GM19372 (cell line): ENCODE measurements around the gene TMEM98.
"Not testable (repeated sequence)": the region's sequence is repeated elsewhere in the genome, so short reads cannot be mapped to it uniquely, and the experiment has no call there.

Experiments
- ATAC-seq: cut with Tn5 transposase; IDR thresholded peaks from one replicate; pipeline ENCODE4 v1.9.1; 2021; ENCODE audit warnings: mild to moderate bottlenecking, low read depth, moderate library complexity; ENCODE audit not compliant: unreplicated experiment

Gene TMEM98

DNA sequence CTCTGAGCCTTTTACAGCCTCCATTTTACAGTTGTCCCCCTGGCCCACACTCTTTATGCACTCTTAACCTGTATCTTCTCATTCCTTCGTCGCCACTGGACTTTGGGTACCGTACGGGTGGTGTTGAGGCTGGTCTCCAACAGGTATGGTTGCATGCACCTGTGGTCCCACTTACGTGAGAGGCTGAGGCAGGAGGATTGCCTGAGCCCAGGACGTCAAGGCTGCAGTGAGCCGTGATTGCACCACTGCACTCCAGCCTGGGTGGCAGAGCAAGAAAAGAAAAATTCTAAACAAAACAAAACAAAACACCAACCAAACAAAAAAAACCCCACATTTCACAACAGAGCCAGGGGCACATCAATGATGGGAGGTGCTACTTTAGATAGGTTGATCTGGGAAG lies 14.4 kb upstream of the TMEM98 start:
- ATAC-seq = no peak

DNA sequence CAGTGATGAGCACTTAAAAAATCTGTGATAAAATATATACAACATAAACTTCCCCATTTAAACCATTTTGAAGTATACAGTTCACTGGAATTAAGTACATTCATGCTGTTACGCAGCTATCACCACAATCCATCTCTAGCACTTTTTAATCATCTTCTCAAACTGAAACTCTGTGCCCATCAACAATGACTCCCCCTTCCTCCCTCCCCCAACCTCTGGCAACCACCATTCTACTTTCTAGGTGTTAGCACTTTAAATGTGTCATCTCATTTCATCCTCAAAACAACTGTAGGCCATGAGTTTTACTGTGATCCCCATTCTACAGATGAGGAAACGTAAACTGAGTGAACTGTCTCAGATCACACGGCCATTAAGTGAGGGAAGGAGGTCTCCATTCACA lies 13.8 kb upstream of the TMEM98 start:
- no peak for ATAC-seq

DNA sequence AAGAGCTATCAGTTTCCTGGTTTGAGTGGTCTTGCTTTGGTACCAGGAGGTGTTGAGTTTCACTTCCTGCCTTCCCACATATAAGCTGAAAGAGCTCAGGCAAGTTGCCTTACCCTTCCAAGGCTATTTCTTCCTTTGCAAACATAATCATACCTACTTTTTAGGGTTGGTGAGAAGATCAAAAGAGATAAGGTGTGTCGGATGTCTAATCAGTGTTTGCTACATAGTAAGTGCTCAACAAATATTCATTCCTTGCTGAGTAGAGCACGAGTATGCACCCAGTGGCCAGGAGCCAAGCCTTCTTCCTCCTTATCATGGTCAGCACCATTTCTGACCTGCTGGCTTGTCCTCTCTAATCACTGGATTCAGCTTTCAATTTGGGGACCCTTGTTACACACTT lies 12.7 kb upstream of the TMEM98 start:
- ATAC-seq = no peak

DNA sequence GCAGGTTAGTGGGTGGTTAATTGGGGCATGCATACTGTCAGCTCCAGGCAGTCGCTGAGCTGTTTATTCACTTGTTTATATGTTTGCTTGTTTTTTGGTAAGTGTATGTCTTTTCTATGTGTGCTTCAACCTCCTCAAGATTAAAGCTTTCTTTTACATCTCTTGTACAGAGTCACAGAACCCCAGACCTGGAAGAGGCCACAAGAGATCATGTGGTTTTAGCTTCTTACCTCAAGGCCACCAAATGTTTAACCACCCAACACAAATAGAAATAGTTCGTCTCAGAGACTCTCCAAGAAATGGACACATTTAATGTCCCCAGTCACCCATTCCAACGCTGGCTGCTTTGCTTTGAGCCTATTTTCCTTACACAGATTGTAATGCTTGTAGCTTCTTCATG lies 11.8 kb upstream of the TMEM98 start:
- no peak for ATAC-seq

DNA sequence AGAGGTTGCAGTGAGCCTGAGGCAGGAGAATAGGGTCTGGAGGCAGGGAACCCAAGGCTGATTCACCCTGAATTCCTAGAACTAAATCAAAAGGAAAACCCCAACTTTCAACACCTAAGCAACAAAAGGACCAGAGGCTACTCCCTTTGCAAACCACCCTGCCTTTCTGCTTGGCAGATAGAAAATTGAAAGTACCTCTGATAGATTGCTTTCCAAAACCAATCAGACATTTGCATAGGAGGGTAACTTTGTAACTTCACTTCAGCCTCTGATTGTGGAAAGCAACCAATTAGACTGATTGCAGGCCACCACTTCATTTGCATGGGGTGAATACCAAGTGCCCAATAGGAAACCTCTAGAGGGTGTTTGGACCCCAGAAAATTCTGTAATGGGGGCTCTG lies 10.9 kb upstream of the TMEM98 start:
- no peak for ATAC-seq

DNA sequence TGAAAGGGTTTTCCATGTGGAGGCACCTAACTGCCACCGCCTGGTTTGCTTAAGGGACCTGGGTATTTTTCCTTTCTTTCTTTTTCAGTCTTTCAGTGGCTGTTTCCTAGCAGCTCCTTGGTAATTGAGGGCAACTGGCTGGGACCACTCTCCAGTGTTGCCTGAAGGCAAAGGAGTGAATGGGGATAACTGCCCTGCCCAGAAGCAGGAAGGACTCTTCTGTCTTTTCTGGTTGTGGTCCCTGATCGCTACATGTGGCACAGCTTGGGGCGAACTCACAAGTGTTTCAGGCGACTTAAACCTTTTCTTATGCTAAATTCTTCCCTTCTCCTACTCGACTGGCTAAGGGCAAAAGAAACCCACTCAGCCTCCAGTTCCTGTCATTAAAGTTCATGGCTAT lies 10.1 kb upstream of the TMEM98 start:
- no peak for ATAC-seq

DNA sequence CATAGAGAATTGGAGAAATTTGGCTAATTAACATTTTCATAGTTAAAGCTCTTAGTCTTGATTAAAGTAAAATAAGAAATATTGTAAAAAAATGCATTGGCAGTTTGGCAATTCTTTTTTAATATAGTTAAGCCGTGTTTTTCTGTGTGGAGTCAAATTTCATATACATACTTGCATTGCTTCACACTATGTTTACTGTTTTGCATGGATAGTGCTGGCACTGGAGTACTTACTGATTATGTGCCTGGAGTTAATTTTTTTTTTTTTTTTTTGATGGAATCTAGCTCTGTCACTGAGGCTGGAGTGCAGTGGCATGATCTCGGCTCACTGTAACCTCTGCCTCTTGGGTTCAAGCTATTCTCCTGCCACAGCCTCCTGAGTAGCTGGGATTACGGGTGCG lies 8.1 kb upstream of the TMEM98 start:
- ATAC-seq = not testable (repeated sequence)

DNA sequence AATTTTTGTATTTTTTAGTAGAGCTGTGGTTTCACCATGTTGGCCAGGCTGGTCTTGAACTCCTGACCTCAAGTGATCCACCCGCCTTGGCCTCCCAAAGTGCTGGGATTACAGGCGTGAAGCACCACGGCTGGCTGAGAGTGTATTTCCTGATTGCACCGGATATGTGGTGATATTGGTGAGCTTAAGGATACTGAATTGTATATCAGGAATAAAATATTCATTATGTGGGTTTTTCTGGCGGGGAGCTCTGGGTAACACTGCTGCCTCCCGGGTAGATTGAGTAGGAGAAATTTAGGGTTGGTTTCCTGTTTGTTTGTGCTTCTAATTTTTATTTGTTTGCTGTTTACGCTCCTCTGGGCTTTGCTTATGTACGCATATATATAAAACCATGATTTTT lies 7.7 kb upstream of the TMEM98 start:
- no peak for ATAC-seq

DNA sequence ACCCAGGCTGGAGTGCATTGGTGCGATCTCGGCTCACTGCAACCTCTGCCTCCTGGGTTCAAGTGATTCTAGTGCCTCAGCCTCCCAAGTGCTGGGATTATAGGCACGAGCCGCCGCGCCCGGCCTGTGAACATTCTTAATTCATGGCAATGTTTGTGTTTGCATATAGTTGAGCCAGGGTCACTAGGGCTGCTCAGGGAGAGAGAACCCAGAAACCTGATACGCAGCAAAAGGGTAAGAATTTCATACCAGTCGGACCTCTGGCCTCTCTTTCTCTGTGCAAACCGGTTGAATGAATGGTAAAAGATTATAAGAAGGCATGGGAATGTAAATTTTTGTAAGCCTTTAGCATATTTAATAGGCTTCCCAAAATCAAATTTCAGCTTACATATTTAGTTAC lies 6.9 kb upstream of the TMEM98 start:
- no peak for ATAC-seq

DNA sequence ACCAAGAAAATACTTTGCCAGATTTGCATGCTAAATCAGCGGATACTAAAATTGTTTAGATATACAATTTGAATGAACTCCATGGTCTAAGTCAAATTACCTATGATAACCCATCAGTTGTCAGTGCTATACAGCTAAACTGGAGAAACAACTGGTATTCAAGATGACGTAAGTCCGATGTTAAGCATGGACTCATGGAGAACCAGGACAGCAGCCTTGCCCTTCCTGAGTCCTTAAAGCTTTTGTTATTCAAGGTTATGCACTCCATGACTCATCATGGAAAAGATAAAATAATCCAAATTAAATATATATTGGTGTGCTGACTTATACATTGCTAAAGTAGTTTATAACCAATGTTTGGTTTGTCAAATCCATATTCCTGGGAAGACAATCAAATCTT lies 4.0 kb upstream of the TMEM98 start:
- ATAC-seq = not testable (repeated sequence)

DNA sequence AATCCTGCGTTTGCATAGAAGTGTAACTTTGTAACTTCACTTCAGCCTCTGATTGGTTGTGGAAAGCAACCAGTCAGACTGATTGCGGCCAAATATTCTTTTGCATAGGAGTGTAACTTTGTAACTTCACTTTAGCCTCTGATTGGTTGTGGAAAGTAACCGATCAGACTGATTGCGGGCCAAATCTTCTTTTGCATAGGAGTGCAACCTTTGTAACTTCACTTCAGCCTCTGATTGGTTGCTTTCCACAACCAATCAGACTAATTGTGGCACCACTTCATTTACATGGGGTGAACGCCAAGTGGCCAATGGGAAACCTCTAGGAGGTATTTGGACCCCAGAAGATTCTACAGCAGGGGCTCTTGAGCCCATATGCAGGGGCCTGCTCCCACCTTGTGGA lies 1.8 kb upstream of the TMEM98 start:
- no peak for ATAC-seq

DNA sequence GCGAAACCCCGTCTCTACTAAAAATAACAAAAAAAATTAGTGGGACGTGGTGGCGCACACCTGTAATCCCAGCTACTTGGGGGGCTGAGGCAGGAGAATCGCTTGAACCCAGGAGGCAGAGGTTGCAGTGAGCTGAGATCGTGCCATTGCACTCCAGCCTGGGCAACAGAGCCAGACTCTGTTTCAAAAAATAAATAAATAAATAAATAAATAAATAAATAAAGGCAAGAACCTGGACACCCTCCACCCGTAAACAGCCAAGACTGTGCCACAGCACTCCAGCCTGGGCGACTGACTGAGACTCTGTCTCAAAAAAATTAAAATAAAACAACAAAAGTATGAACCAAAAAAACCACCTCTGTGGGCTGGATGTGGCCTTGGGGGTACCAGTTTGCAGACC lies 1.2 kb upstream of the TMEM98 start:
- not testable (repeated sequence) for ATAC-seq

DNA sequence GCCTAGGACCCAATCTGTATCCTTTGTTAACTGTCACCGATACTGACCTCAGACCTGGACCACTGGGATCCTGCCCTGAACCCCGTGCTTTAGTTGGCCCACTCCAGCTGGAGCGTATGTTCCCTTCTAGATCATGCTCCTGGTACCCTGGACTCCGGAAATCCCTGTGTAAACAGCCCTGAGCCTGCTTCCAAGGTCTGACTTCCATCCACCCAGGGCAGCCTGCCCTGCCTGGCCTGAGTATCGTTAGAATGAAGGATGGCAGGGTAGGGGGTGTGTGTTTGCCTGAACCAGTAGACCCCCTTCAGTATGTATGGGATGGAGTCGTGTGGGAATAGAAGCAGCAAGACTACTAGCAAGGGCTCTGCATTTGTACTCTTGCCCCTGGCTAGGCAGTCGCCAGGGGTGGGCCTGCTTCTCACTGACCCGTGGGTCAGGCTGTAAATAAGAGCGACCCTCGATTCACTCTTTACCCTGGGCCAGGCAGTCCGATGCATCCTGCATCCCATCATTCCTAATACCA lies 691 bp upstream of the TMEM98 start:
- no peak for ATAC-seq

DNA sequence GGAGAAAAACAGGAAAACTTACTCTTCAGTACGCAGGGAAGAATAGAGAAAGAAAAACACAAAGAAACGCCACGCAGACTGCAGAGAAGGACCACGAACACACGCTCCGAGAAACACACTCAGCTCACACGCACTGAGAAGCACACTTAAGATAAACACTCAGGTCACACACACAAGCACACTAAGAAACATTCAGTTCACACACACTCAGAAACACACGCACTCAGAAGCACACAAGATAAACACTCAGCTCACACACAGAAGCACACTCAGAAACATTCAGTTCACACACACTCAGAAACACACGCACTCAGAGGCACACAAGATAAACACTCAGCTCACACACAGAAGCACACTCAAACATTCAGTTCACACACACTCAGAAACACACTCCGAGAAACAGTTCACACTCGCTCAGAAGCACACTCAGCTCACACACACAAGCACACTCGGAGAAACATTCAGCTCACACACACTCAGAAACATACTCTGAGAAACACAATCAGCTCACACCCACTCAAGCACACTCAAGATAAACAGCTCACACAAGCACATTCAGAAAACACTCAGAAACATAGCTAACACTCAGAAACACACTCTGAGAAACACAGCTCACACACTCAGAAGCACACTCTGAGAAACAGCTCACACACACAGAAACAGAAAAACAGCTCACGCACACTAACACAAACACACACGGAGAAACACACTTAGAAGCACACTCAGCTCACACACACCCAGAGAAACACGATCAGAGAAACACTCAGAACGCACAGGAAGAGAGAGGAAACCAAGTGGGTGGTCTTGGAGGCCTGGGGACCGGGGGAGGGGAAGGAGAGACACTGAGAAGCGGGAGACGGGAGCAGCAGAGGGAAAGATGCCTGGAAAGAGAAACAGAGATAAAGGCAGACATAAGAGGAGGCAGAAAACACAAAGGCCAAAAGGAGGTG lies 908 bp downstream of the TMEM98 start:
- ATAC-seq = no peak

DNA sequence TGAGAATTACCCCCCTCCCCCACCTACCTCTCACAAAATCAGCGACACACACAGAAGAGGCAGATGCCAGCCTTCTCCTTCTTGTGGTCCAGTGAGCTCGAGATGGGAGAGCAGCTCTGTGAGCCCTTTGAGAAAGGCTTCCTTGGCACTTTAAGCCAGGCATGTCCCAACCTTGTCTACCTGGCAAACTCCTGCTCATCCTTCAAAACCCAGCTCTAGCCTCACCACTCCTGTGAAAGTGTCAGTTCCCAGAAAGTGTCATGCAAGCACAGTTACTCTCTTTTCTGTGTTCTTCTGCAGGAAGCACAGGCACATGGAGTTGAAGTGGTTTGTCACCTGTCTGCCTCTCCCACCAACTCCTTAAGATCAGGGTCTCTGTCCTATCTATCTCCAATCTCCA lies 1.6 kb downstream of the TMEM98 start:
- no peak for ATAC-seq

DNA sequence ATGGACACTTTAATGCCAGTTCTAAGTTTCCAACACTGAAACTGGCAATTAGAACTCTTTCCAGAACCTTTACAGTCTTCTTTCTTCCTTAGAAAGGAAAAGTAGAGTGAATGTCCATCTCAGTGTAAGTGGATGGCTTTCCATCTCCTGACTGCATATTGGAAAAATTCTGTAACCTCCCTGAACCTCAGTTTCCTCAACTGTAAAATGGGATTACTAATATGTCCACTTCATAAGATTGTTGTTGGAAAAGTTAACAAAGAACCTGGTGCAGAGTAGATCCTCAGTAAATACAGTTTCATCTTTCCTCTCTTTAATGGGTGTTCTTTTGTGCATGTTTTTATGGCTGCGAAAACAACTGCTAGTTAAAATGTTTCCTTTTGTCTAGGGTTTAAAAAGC lies 2.6 kb downstream of the TMEM98 start:
- no peak for ATAC-seq

DNA sequence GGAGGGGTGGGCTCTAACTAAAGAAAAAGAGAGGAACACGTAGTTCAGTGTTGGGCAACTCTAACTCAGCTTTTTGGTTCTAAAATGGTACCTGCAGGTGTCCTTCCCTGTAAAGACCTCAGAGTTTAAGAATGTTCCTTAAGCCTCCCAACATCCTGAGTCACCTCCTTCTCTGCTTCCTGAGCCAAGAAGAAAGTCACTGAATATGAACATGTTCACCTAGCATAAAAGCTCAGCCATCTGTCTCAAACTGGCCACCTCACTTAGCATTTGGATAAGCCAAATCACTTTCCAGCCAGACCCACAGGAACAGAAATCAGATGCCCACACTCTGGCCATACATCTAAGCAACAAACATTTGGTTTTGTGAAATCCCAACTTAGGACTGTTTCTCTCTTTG lies 3.7 kb downstream of the TMEM98 start:
- no peak for ATAC-seq

DNA sequence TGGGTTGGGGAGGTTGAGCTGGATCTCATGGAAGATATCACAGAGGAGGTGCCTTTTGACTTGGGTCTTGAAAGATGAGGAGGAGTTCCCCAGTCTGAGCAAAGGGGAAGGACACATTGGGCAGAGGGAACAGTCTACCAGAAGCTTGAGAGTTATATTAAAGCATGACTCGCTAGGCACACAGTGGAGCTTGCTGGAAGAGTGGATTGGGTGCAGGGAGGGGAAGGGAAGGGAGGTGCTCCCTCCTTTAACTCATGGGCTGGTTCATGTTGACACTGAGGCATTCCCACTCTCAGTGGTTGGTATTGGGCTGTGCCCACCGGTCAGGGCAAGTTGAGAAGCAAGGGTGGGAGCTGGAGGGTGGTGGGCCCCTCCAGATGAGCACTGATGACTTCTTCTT lies 5.9 kb downstream of the TMEM98 start:
- no peak for ATAC-seq

DNA sequence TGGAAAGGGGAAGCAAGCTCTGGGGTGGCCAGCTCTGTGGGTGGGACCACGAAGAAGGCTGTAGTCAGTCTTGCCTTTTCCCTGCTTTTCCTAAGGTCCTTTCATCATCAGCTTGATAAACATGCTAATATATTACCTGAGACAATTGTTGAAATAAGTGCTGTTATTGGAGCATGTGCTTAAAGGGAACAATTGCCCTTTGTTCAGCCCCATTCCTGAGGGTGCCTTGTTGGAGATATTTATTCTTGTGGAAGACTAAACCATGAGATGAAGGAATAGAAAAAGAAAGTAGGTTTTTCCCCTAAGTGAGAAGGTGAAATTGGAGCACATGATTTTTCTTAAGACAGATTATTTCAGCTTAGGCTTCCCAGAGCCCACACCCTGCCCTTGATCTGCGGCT lies 7.8 kb downstream of the TMEM98 start:
- ATAC-seq = no peak

DNA sequence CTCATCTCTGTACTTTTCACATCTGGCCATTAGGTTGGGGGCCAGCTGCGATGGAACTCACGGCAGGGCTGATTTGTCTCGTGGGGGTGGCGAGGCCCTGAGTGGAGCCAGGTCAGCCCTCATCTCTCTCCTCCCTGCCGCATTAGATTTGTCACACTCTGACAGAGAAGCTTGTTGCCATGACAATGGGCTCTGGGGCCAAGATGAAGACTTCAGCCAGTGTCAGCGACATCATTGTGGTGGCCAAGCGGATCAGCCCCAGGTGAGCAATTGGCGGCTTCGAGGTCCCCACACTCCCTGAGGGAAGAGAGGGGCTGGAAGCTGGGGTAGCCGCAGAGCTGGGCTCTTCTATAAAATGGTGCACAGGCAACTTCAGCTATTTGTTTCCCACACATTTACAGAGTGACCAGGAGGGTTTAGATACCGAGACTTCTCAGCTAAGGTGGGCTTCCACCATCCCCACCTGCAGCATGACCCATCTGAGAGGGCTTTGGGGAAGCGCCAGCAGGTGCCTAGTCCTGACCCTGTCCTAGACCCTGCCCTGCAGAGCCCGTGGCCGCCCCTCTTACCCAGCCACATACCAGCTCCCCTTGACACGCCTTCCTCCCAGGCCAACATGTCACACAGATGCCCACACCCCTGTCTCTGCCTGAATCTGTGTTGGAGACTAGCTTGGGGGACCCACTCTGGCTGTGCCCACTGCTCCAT lies 8.4 kb downstream of the TMEM98 start:
- ATAC-seq = no peak

DNA sequence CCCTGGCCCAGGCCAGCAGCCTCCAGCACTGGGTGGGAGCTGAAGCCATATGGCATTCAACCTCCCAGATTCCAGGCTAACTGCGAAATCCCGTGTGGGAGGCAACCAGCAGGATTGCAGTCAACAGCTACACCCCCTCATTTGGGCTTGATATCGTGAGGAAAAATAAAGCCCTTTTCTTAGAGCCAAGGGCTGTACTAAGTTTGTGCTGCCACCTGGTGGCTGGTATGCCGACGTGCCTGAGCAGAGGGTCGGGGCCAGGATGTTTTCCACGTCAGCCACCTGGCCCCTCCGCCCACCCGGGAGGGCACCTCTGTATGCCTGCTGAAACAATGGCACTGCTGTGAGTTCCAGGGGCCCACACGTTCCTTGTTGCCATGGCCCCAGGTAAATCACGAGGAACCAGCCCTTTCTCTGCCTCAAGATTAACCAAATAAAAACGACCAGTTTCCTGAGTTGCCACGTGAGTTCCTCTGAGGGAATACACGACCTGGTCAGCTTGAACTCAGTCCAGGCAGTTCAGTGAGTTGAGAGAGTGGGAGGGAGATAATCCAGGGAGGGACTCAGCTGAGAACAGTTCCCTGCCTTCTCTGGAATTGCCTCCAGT lies 9.0 kb downstream of the TMEM98 start:
- no peak for ATAC-seq
